DMS 273 (cell line): ENCODE measurements around the gene AGBL3.

Source experiments
- DNase-seq: peaks from one replicate; lab custom pipeline; 2025; ENCODE audit not compliant: unreplicated experiment; lab: John Stamatoyannopoulos, UW

AGBL3 gene

GRCh38 chr7:135147341-135147898 is 161.1 kb downstream of the AGBL3 start:
- DNase-seq = no peak

- no peak for DNase-seq
These were observed 161.8 kb downstream of the AGBL3 start, which contains the start of gene TMEM140 for GRCh38 chr7:135147899-135148721. TSS of gene TMEM140 (plus strand) at chr7:135148072. CDS start at chr7:135164442, 16,370 bp downstream.

DNA sequence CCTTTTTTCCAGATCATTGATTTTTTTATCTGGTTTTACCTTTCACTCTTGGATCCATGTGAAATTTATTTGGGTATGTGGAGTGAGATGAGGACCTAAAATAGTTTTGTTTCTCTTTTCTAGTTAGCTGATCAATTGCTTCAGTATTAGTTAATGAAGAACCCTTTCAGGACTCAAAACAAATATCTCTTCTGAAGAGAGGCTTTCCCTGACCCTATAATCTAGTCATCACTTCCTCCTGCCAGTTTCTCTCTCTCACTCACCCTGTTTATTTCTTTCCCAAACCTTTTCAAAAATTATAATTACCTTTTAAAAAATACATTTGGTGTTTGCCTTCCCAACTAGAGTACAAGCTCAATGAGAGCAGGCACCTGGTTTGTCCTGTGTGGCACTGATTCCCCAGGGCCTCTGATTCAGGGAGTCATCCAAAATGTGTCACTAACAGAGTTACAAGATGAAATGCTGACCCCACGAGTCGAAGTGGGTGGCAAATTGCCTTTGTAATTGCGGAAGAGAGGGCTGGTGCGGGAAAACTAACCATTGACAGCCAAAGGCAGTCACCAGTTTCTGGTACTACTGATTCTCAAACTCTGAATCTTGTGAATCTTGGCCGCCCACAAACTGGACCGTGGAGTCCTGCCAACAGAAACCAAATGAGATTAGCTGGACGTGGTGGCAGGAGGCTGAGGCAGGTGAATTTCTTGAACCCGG is 163.9 kb downstream of the AGBL3 start:
- DNase-seq = no peak

GRCh38 chr7:135151132-135151531 is 164.8 kb downstream of the AGBL3 start:
- DNase-seq = no peak

- DNase-seq = no peak
These were observed 165.2 kb downstream of the AGBL3 start for GRCh38 chr7:135151533-135151932.

GRCh38 chr7:135152442-135152841 is 166.1 kb downstream of the AGBL3 start:
- no peak for DNase-seq

- DNase-seq = no peak
These were observed 168.4 kb downstream of the AGBL3 start for GRCh38 chr7:135154734-135155133.

DNA sequence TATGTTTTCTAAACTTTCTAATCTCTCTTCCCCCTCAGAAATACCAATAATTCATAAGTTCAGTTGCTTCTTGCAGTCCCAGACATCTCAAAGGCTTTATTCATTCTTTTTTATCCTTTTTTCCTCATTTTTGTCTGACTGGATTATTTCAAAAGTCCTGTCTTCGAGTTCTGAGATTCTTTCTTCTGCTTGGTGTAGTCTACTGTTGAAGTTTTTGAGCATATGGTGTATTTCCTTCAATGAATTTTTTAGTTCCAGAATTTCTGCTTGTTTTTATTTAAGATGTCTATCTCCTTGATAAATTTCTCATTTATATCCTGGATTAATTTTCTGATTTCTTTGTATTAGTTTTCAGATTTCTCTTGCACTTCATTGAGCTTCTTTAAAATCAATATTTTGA is 170.0 kb downstream of the AGBL3 start:
- no peak for DNase-seq

GRCh38 chr7:135158141-135158655 is 171.9 kb downstream of the AGBL3 start:
- DNase-seq = no peak

DNA sequence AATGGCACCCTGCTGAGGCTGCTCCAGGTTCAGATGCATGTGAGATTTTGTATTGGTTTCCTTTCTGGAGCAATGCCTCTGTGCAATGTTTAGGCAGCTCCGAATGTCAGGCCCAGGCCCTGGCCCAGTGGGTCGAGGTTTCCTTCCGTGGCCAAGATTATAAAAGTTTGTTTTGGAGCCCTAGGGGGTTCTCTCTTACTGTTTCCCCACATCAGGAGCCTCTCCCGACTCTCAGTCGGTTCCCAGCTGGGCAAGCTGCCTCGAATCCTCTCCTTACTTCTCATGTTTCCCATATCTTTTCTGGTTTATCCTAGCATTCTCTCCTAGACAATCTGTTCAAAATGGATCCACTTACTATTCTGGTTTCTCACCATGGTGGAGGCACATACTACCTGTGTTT is 172.6 kb downstream of the AGBL3 start:
- no peak for DNase-seq

- DNase-seq = no peak
These were observed 173.2 kb downstream of the AGBL3 start for GRCh38 chr7:135159359-135160085.

GRCh38 chr7:135160098-135160857 is 174.0 kb downstream of the AGBL3 start:
- DNase-seq = no peak

DNA sequence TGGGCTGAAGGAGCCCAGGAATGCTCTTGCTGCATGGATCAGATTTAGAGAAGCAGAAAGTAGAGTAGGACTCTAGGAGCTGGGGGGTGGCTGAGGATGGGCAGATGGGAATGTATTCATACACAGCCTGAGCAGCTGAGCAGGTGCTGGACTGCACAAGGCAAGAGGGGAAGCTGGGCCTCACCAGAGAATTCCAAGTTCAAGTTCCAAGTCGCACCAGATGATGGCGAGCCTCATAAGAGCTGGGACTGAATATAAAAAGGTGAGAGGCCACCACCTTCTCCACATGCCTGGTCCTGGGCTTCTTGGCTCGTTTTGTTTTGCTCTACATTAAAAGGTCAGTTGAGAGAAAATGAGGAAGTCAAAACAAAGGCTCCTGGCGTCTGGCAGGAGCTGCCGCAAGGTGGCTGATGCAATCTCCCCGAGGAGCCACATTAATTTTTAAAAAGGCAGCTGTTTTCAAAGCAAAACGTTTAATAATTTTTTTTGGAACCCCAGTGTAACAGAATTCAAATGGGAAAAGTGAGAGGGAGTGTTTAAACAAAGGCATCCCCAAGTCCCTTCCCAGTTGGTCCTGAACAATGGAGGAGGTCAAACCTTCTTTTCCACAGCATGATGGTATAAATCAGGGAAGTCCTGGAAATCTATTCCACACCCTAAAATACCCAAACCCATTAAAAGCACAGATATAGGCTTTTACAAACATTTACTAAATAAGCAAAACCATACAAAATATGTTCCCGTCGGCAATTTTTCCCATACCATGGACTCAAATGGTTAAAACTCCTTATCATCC is 174.7 kb downstream of the AGBL3 start:
- DNase-seq = peak; percentile 73

DNA sequence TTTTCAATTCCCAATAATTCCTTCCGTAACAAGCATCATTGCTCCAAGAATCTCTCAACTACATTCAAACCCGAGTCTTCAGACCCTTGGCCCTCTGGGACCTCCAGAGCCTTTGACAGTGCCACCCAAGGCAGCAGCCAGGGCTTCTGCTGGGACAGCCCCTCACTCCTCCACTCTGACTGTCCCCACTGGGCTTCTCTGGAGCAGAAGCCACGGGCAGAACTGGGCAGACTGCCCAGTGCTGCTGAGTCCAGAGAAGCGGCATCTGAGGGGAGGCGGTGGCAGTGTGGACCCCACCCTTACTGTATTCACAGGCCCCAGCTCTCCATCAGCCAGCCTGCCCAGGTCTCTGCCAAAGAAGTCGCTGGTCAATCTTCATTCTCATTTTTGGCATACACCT is 175.4 kb downstream of the AGBL3 start:
- DNase-seq = peak; percentile 38

DNA sequence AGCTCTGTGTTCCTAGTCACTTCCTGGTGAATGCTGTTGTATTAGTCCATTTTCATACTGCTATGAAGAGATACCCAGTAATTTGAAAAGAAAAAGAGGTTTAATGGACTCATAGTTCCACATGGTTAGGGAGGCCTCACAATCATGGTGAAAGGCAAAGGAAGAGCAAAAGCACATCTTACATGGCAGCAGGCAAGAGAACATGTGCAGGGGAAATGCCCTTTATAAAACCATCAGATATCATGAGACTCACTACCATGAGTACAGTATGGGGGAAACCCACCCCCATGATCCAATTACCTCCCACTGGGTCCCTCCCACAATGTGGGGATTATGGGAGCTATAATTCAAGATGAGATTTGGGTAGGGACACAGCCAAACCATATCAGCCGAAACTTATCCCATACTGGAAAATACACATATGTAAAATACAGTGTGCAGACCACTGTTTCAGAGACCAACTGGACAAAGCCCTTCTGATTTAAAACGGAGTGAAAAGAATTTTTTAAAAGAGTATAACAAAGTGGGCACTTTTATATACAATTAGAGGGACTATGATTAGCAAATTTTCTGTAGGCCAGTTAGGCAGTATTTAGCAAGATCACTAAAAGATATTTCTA is 176.2 kb downstream of the AGBL3 start:
- no peak for DNase-seq

DNA sequence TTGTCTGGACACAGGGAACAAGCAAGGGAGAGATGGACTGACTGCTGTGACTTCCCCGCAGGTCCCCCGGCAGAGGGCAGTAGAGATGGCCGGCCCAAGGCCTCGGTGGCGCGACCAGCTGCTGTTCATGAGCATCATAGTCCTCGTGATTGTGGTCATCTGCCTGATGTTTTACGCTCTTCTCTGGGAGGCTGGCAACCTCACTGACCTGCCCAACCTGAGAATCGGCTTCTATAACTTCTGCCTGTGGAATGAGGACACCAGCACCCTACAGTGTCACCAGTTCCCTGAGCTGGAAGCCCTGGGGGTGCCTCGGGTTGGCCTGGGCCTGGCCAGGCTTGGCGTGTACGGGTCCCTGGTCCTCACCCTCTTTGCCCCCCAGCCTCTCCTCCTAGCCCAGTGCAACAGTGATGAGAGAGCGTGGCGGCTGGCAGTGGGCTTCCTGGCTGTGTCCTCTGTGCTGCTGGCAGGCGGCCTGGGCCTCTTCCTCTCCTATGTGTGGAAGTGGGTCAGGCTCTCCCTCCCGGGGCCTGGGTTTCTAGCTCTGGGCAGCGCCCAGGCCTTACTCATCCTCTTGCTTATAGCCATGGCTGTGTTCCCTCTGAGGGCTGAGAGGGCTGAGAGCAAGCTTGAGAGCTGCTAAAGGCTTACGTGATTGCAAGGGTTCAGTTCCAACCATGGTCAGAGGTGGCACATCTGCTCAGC is 178.2 kb downstream of the AGBL3 start:
- DNase-seq = no peak

GRCh38 chr7:135165862-135166261 is 179.6 kb downstream of the AGBL3 start:
- DNase-seq = no peak

- no peak for DNase-seq
These were observed 180.2 kb downstream of the AGBL3 start for GRCh38 chr7:135166338-135166990.
